Measurements from ENCODE around the gene SPECC1L. TPM values are rescaled to one million over a fixed set of nuclear protein-coding genes. Genes with fewer than 3 reads are reported as not detected.

The SPECC1L gene
- total and polyA plus RNA-seq, 2 of the 8 experiments (the other 6 are each of a cell fraction or from before 2014, with no cell fraction given), result 15.7 to 61.6 TPM

DNA sequence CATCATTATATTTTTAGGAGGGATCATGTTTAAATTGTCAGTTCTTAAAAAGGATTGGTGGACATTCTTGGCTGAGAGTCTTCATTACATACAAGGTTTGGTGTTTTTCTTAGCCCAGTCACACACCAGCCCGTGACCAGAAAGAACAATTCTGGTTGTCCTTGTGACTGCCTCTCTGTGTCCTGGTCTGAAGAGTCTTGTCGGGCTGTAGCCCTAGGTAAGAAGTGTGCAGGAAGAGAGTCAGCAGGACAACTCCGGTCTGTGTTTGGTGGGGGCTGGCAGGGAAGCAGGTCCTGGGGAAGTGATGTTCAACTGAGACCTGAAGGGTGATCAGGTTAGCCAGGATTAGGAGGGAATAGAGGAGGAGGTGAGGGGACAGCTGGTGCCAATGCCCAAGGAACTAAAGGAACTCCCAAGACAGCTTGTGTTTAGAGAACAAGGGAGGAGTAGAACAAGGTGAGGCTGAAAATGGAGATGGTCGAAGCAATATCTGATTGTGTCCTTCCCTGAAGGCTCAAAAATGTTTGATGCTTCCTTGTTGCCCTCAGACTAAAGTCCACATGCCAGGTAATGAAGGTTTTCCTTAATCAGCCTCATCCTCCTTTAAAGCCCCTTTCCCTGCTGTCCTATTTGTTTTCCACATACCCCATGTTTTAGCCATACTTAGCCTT is 91.5 kb downstream of the SPECC1L start (continued):
- TF ChIP-seq, protein P1, sequence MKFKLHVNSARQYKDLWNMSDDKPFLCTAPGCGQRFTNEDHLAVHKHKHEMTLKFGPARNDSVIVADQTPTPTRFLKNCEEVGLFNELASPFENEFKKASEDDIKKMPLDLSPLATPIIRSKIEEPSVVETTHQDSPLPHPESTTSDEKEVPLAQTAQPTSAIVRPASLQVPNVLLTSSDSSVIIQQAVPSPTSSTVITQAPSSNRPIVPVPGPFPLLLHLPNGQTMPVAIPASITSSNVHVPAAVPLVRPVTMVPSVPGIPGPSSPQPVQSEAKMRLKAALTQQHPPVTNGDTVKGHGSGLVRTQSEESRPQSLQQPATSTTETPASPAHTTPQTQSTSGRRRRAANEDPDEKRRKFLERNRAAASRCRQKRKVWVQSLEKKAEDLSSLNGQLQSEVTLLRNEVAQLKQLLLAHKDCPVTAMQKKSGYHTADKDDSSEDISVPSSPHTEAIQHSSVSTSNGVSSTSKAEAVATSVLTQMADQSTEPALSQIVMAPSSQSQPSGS (IDR thresholded peaks at IDR 0.05; ENCODE audit: low read length), result no peak
- TF ChIP-seq POU5F1 (IDR thresholded peaks at IDR 0.05; ENCODE audit: low read depth, low read length), result no peak
- TF ChIP-seq GABPA (IDR thresholded peaks at IDR 0.05; ENCODE audit: borderline replicate concordance, insufficient read depth, low read length), result no peak
- no peak for TF ChIP-seq BACH1 (IDR thresholded peaks at IDR 0.05; ENCODE audit: low read length)
